NCI-H510A (cell line): Measurements from ENCODE around the gene TST.

Experiments
- DNase-seq: peaks from one replicate; lab custom pipeline; 2025; lab: John Stamatoyannopoulos, UW

Gene TST

GRCh38 chr22:37019309-37020191 lies at the start of gene TST, which contains the start of gene MPST:
TST (minus strand) TSS chr22:37019447; CDS start chr22:37018732, 715 bp downstream.
MPST (plus strand) TSS chr22:37019742; CDS start chr22:37019837, 95 bp downstream.
- DNase-seq: peak; percentile 30

- DNase-seq: no peak
Observed at GRCh38 chr22:37068859-37069258, 49.6 kb upstream of the TST start.

GRCh38 chr22:37067428-37067827 lies 48.2 kb upstream of the TST start:
- no peak for DNase-seq

DNA sequence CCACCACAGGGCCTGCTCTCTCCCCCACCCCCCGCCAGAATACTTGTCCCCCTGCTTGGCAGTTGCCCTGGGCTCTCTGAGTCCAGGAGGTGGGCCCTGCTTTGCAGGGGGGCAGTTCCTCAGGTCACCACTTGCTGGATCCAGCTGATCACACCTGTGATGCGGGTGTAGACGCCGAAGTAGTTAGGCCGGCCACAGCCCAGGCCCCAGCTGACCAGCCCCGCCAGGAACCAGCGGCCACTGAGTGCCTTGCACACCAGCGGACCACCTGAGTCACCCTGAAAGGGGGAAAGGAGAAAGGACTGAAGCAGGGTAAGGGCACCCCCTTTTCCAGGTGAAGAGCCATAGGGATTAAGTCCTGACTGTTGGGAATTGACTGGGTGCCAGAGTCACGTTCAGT lies 46.7 kb upstream of the TST start:
- DNase-seq: no peak

DNA sequence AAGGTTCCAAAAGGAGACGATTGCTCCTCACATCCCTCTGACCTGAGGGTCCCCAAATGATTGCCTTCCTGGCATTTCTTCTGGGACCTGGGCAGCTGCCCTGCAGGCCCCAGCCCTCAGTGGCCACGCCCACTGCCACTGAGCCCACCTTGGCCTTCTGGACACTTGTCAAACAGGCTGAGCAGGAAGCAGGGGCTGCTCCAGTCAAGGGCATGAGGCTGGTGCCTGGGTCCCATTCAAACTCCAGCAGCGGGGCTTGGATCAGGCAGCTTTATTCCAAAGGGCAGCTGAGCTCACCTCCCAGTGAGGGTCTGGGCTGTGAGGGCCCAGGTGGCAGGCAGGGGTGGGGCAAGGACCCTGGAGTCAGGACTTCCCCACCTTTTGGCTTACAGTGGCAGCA lies 45.9 kb upstream of the TST start:
- DNase-seq: no peak

DNA sequence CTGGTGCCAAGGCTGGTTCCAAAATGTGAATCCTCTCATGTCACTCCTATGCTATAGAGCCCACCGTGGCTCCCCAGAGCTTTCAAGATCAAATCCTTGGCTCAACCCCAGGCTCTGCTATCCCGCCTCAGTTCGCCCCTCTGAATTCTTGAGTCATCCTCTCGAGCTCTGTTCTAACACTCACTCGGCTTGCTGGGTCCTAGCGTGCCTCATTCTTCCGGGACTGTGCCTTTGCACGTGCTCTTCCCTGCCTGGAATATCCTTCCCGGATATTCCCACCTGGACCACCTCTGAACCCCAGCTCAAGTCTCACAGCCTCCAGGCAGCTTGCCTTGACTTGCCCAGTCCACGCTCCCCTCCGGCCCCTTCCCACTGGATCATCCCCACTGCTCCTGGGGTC lies 45.3 kb upstream of the TST start:
- DNase-seq: no peak

GRCh38 chr22:37063431-37064420 lies 44.5 kb upstream of the TST start:
- DNase-seq: peak; percentile 61

DNA sequence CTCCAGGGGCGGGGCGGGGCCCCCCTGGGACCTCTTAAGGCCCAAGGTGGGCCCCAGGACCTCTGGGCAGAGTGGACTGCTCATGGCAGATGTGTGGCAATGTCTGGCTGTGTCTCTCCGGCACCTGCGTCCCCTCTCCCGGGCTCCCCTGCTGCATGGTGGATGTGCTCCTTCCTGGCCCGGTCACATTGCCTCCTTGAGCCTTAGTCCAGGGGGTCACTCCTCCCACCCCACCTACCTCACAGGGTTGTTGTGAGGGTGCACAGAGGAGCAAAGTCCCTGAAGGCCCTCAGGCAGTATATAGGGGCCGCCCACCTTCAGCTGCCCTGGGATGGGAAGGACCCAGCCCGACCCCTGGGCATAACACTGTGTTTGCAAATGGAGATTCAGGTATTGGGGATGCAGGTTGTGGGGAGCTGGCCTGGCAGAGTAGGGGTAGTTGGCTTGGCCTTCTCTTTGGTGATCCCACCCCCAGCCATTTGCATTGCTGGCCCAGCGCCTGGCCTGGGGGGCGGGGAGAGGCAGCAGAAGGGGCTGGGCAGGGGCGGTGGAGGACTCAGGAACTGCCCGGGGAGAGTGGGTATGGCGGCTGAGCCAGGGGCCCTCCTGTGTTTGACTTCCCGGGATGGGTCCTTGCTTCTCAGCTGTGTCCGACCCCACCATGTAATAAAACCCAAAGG lies 43.6 kb upstream of the TST start:
- DNase-seq: no peak

DNA sequence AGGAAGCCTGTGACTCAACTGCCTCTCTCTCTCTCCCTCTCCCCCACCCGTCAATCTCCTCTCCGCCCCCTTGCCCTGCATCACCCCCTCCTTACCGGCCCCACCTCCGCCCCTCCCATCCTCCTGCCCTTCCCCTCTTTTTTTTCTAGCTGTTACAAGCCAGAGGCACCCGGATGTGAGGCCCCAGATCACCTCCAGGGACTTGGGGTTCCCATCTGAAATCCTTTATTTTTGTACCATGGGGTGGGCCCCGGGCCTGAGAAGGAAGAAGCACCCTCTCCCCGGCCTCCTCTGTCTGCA lies 43.1 kb upstream of the TST start:
- no peak for DNase-seq

- no peak for DNase-seq
Observed at GRCh38 chr22:37061611-37062375, 42.5 kb upstream of the TST start.

- peak; percentile 27 for DNase-seq
Observed at GRCh38 chr22:37060801-37061610, 41.8 kb upstream of the TST start.

DNA sequence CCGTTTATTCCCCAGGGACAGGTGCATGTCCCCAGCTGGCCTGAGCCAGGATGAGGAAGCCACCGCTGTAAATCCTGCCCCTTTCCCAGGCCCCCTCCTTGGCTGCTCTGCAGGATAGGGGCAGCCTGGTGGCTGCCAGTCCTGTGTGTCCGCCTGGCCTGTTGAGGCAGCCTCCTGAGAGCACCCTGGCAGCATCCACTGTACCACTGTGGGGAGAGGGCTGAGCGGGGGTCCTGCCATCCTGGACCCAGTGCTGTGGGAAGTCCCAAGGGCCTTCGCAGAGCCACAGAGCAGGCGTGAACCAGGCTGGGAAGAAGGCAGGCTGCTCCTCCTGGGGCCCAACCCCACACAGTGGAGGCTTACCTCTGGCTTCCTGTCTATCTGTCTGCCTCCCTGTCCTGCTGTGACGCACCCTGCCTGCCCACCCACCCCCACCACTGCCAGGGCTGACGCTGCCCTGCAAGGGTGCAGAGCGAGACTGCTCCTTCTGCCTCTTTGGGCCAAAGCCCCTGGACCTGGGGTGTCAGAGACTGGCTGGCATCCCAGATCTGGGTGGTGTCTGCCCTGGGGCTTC lies 40.7 kb upstream of the TST start:
- no peak for DNase-seq

DNA sequence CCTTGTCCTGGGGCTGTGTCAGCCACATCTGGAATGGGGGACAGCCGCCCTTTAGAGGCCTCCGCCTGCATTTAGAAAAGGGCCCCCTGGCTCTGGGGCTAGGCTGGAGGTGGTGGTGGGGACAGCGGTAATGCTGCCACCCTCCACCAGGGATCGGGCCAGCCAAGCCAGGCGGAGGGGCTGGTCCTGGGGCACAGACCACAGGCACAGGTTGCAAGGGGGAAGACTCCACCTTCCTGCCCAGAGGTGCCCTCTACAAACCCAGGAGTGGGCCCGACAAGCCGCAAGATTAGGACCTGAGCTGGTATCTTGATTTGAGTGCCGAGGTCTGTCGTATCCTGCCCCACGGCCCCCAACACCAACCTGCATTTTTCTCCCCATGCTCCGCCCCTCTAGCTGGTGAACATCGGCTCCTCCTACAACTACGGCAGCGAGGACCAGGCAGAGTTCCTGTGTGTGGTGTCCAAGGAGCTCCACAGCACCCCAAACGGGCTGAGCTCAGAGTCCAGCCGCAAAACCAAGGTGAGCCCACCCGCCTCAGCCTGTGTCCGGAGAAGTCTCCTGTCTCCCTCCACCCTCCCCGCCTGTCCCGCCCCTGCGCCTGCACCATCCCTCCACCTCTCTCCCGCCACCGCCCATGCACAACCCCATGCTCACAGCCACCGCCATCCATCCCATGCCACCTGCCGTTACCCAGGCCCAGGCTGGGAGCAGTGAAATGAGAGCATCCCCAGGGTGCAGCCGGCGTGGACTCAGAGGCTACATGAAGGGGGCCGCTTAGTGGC lies 39.9 kb upstream of the TST start:
- DNase-seq: no peak

GRCh38 chr22:37057796-37058510 lies 38.7 kb upstream of the TST start:
- no peak for DNase-seq

DNA sequence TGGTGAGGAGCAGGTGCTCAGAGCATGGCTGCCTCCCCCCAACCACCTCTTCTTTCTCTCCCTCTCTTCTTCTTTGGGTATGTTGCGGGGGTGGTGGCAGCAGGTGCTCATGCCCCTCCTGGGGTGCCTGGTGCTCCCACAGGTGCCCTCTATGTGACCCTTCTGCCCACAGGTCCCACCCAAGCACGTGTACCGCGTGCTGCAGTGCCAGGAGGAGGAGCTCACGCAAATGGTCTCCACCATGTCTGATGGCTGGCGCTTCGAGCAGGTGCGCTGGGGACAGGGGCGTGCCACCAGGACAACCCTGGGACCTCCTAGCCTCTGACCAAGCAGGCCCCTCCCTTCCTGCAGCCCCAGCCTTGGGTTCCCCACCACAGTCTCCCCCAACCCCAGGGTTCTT lies 38.0 kb upstream of the TST start:
- no peak for DNase-seq

DNA sequence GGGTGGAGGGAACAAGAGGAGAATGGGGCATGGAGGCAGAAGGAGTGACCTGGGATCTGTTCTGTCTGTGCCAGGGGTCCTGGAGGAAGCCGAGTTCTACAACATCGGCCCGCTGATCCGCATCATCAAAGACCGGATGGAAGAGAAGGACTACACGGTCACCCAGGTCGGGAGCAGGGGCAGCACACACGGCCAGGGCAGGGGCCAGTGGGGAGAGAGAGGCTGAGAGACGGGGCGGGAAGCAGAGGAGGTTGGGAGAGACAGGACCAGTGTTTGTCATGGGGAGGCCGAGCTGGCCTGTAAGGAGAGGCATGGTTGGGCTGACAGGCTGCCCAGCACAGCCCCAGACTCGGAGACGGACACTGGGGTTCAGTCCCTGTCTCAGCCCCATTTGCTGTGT lies 37.0 kb upstream of the TST start:
- no peak for DNase-seq

GRCh38 chr22:37054600-37055365 lies 35.5 kb upstream of the TST start:
- DNase-seq: no peak

GRCh38 chr22:37054056-37054395 lies 34.8 kb upstream of the TST start:
- DNase-seq: peak; percentile 17
